Activated CD8-positive, alpha-beta memory T cell treated with anti-CD3 and anti-CD28 coated beads, Interleukin-2, amount 50 U/mL, for 1 hour (primary cell): ENCODE measurements around the gene FAM168A.

Experiments
- DNase-seq: peaks from one replicate; pipeline ENCODE4 v3.0.0-alpha.2; 2020; ENCODE audit errors: extremely low read depth

Gene FAM168A, protein sequence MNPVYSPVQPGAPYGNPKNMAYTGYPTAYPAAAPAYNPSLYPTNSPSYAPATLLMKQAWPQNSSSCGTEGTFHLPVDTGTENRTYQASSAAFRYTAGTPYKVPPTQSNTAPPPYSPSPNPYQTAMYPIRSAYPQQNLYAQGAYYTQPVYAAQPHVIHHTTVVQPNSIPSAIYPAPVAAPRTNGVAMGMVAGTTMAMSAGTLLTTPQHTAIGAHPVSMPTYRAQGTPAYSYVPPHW

DNA sequence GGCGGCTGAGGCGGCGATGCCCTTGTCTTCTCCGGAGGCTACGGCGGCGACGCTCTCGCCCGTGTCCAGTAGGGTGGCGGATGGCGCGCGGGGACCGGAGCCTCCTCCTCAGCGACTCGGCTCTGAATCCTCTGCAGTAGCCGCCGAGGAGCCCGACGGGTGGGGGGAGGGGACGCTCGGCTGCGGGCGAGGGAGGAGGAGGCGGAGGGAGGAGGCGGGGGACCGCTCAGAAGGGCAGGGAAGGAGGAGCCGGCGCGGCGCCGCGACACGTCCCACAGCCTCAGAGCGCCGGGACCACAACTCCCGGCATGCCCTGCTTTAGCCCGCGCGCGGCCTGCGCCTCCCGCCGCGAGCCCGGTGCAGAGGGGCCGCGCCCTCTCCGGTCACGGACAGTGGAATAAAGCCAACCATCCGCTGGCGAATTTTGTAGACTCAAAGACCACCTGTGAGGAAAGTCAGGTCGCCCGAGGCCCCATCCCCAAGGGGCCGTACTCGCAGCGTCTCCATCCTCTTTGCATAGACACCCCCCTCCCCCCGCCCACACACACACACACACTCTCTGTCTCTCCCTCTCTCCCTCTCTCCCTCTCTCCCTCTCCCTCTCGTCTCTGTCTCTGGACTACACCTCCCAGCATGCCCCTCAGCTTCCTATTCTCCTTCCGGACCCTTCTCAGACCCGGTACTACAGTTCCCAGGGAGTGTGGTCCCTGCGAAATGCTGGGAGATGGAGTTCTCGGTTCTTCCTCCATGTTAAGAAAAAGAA, at the start of gene FAM168A:
TSS of gene FAM168A (minus strand) at position 157 of the 763 bp plus-strand sequence. CDS start 129,638 bp downstream, outside the sequence.
- peak; percentile 68 for DNase-seq

- DNase-seq = peak; percentile 75
Measured at GRCh38 chr11:73647459-73648100, 49.7 kb upstream of the FAM168A start.

GRCh38 chr11:73645972-73646631, 48.2 kb upstream of the FAM168A start, which contains the start of gene PLEKHB1:
Gene PLEKHB1, plus strand, starts transcription at chr11:73646581. Its CDS starts 28 bp downstream, at chr11:73646609.
- no peak for DNase-seq

DNA sequence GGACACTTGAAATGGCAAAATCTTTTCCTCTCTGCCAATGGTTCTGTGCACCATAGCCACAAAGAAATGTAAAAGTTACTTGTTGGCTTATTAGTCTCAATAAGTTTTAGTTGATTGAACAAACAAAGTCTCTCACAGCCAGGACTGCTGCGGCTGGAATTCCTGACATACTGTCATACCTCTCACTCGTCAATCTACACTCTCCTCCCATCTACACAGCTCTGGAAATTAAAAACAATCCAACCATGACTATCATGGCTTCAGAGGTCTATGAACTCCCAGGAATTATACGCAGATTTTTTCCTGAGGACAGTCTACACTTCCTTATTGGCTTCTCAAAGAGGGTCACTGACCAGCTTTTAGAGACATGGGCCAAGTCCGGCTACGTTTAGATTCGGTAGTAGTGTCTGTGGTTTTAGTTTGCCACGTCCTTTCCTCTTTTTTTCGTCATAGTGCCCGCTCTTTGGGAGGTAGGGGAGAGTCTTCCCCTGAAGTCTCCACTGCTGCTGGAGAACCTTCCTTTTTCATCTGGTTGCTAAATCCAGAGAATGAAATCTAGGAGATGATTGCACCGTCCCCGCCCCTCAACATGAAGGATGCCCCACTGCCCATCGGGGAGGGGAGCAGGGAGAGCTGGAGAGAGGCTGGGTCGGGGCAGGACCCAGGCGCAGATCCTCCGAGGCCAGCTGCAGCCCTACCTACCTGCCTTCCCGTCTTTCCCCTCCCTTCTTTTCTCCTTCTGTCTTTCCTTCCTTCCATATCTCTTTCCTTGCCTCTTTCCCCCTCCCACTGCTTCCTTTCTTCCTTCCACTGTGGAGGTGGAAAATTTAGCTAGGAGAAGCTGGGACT, 47.4 kb upstream of the FAM168A start:
- no peak for DNase-seq

- no peak for DNase-seq
Measured at GRCh38 chr11:73641668-73642067, 43.8 kb upstream of the FAM168A start.

GRCh38 chr11:73640592-73640991, 42.7 kb upstream of the FAM168A start:
- DNase-seq = no peak

- DNase-seq = no peak
Measured at GRCh38 chr11:73637012-73637411, 39.1 kb upstream of the FAM168A start.

DNA sequence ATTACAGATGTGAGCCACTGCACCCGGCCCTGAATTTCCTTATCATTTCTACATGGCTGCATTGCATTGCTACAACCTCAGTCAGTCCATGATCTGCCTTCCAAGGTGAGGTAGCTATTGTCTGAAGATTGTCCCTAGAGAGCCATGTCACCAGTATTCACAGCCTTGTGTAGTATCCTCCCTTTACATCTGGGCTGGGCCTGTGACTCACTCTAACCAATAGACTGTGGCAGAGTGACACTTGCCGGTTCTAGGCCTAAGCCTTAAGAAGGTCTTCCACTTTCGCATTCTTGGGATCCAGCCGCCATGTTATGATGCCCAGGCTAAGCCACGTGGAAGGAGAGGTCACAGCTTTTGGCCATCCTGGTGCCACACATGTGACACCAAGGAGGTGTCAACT, 38.3 kb upstream of the FAM168A start:
- no peak for DNase-seq

DNA sequence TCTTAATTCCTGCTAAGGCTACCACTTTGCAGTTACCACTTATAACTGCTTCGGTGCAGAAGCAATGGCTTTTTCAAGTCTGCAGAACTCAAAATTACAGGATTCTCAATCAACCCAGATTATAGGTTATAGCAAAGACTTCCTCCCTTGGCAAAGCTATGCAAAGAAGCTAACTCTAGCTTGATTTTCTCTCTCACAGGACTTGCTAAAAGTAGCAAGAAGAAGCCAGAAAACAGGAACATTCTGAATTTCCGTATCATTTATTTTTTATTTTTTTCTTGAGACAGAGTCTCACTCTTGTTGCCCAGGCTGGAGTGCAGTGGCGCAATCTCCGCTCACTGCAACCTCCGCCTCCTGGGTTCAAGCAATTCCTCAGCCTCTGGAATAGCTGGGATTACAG, 37.8 kb upstream of the FAM168A start:
- no peak for DNase-seq

DNA sequence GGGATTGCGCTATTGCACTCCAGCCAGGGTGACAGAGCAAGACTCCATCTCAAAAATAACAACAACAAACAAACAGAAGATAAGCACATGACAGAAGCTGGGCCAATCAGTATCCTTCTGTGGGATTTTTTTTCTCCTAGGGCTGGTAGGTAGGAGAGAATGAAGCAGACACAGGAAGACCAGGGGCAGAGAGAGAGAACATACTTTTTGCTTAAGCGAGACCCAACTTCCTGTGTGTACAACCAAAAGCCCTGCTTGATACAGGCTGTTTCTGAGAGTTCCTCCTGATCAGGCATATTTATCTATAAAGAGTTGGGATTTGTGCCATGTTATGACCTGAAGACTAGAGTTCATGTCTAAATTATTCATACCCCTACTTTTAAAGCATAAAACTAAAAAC, 36.1 kb upstream of the FAM168A start:
- DNase-seq = no peak

DNA sequence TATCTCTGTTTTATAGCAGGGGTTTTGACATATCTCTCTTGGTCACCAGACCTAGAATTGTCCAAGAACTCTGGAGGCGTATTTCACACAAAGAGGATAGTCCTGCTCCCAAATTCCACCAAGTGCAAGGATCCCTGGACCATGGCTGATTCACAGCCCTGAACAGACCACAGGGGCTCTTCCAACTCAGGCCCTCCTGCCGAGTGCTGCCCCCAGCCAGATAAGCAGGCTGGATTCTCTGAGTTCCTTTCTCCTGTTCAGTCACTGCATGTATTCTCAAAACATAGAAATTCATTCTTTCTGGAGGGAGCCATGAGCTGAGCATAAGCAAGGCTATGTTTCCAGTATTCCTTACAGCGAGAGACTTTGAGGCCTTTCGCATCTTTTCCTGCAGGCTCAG, 35.1 kb upstream of the FAM168A start:
- no peak for DNase-seq

DNA sequence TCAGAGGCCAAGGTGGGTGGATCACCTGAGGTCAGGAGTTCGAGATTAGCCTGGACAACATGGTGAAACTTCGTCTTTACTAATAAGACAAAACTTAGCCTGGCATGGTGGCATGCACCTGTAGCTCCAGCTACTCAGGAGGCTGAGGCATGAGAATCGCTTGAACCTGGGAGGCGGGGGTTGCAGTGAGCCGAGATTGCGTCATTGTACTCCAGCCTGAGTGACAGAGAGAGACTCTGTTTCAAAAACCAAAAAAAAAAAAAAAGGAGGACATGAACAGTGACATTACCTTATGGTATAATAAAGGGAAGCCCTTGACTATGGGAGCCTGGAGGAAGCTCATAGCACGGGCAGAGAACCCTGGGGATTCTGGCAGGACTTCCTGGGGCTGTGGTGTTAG, 32.0 kb upstream of the FAM168A start:
- no peak for DNase-seq

GRCh38 chr11:73625696-73626318, 27.9 kb upstream of the FAM168A start:
- peak; percentile 21 for DNase-seq

GRCh38 chr11:73623686-73624085, 25.8 kb upstream of the FAM168A start:
- no peak for DNase-seq

DNA sequence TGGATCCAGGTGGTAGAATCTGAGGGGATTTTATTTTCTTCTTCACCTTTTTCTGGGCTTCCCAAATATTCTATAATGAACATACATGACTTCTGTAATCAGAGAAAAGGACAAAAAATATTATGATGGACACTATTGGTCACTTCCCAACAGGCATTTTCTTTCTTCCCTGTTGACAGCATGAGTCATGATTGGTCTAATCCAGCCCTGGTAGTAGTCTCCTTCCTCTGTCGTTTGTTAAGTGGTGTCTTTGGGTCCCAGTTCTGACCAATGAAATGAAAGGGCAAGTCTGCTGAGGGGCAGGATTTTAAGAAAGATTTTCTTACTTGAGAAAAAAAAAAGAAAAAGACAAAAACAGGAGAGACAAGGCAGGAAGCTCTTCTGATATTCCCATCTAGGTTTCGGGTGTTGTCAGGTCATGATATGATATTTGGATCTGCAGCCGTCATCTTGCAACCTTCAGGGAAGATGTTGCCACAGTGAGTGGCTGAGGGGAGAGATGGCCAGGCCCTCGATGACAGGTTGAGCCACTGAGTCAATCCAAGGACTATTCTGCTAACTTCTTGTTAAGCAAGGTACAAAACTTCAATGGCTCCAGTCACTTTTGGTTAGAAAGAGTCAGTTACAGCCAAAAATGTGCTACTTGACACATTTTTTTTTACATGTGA, 25.1 kb upstream of the FAM168A start:
- DNase-seq = no peak

DNA sequence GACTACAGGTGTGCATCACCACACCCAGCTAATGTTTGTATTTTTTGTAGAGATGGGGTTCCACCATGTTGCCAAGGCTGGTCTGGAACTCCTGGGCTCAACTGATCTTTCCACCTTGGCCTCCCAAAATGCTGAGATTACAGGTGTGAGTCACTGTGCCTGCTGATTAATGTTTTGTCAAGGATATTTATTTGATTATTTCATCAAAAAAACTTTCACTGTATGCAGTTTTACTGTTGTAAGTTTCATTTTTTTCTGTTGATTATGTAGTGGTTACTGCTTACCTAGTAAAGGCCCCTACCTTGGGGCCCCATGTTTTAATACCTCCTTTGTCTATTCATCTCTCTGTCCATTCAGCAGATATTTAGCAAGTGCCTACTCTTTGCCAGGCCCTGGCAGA, 16.7 kb upstream of the FAM168A start:
- DNase-seq = no peak

DNA sequence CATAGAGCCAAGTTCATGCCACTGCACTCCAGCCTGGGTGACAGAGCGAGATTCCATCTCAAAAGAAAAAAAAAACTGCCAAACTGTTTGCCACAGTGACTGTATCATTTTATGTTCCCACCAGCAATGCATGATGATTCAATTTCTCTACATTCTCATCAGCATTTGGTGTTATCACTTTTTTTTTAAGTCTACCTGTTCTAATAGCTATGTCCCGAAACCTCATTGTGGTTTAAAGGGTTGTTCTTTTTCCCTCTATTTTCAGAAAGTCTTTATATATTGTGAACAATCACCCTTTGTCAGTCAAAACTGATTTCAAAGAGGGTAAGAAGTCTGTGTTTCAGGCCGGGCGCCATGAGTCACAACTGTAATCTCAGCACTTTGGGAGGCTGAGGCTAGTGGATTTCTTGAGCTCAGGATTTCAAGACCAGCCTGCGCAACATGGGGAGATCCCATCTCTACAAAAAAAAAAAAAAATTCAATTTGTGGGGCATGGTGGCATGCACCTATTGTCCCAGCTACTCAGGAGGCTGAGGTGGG, 14.8 kb upstream of the FAM168A start:
- no peak for DNase-seq

GRCh38 chr11:73598719-73599379, 937 bp upstream of the FAM168A start:
- no peak for DNase-seq

GRCh38 chr11:73597336-73597955, 466 bp downstream of the FAM168A start:
- DNase-seq = no peak
